WTC11 (cell line): ENCODE measurements around the gene ANKRD62. TPM values are rescaled to one million over a fixed set of nuclear protein-coding genes. Genes with fewer than 3 reads are reported as not detected.

Experiments used
- ATAC-seq: fragments of 200-7000 bp; cut with Tn5 transposase; 2 replicates; pipeline ENCODE4 v1.10.0; 2021; ENCODE audit warnings: mild to moderate bottlenecking, moderate library complexity
- CTCF ChIA-PET: fragments of 300-600 bp; sonication (Branson Sonifier 250); formaldehyde crosslinking; loops from one replicate; lab custom pipeline; 2021; ENCODE audit warnings: antibody characterized with exemption; lab: Charles Lee
- POLR2A ChIA-PET: fragments of 350-600 bp; sonication (Branson Sonifier 250); formaldehyde crosslinking; loops from one replicate; lab custom pipeline; 2021; ENCODE audit warnings: antibody characterized with exemption; lab: Charles Lee
- DNase-seq: peaks from one replicate; pipeline ENCODE4 v3.0.0; 2021; ENCODE audit warnings: low spot score
- H3K27ac Mint-ChIP-seq: 2 replicates; pipeline ENCODE4 v1.8.0; 2021; ENCODE audit warnings: mixed read lengths
- H3K27me3 Mint-ChIP-seq: 2 replicates; pipeline ENCODE4 v1.8.0; 2021; ENCODE audit warnings: low read depth, mild to moderate bottlenecking, moderate library complexity, mixed read lengths
- H3K36me3 Mint-ChIP-seq: 2 replicates; pipeline ENCODE4 v1.8.0; 2021; ENCODE audit warnings: mixed read lengths
- H3K4me1 Mint-ChIP-seq: 2 replicates; pipeline ENCODE4 v1.8.0; 2022; ENCODE audit warnings: mixed read lengths
- H3K4me3 Mint-ChIP-seq: 2 replicates; pipeline ENCODE4 v1.8.0; 2021; ENCODE audit warnings: mild to moderate bottlenecking, moderate library complexity, mixed read lengths
- H3K9me3 Mint-ChIP-seq: 2 replicates; pipeline ENCODE4 v1.8.0; 2021; ENCODE audit warnings: mixed read lengths
- ATF6 ChIP-seq: sonication (generic); formaldehyde crosslinking; IDR thresholded peaks from 2 replicates; pipeline ENCODE4 v1.8.1; 2023; ENCODE audit warnings: mild to moderate bottlenecking, missing genetic modification reagents
- CREM ChIP-seq: sonication (generic); formaldehyde crosslinking; IDR thresholded peaks from 2 replicates; pipeline ENCODE4 v1.8.1; 2022; ENCODE audit warnings: mild to moderate bottlenecking, missing genetic modification reagents, moderate library complexity
- CTCF ChIP-seq: fragments of 200-600 bp; IDR thresholded peaks from 2 replicates; pipeline ENCODE4 v1.8.0; 2022; ENCODE audit warnings: antibody characterized with exemption
- ESRRA ChIP-seq: sonication (generic); formaldehyde crosslinking; IDR thresholded peaks from 2 replicates; pipeline ENCODE4 v1.8.1; 2022; ENCODE audit warnings: mild to moderate bottlenecking, missing genetic modification reagents, borderline replicate concordance
- HMGA2 ChIP-seq: fragments of 250-450 bp; sonication (Bioruptor Pico); IDR thresholded peaks from 2 replicates; pipeline ENCODE4 v1.4.0; 2021; ENCODE audit warnings: mild to moderate bottlenecking, moderate library complexity
- STAT6 ChIP-seq: sonication (generic); formaldehyde crosslinking; conservative IDR thresholded peaks from 2 replicates; pipeline ENCODE4 v1.8.1; 2023; ENCODE audit warnings: mild to moderate bottlenecking, low read depth, missing genetic modification reagents, moderate library complexity
- TCF7 ChIP-seq: sonication (generic); formaldehyde crosslinking; IDR thresholded peaks from 2 replicates; pipeline ENCODE4 v1.8.0; 2022; ENCODE audit warnings: mild to moderate bottlenecking, low read depth, missing genetic modification reagents, moderate library complexity
- TEAD1 ChIP-seq: sonication (generic); formaldehyde crosslinking; IDR thresholded peaks from 2 replicates; pipeline ENCODE4 v1.8.0; 2022; ENCODE audit warnings: mild to moderate bottlenecking, missing genetic modification reagents
- ZBTB21 ChIP-seq: sonication (generic); formaldehyde crosslinking; IDR thresholded peaks from 2 replicates; pipeline ENCODE4 v1.8.1; 2023; ENCODE audit warnings: mild to moderate bottlenecking, missing genetic modification reagents, borderline replicate concordance
- ZNF138 ChIP-seq: sonication (generic); formaldehyde crosslinking; conservative IDR thresholded peaks from 2 replicates; pipeline ENCODE4 v1.8.1; 2022; ENCODE audit warnings: mild to moderate bottlenecking, moderate library complexity, missing genetic modification reagents
- ZNF317 ChIP-seq: sonication (generic); formaldehyde crosslinking; IDR thresholded peaks from 2 replicates; pipeline ENCODE4 v1.8.1; 2023; ENCODE audit warnings: low read depth, mild to moderate bottlenecking, moderate library complexity, missing genetic modification reagents, borderline replicate concordance
- ZNF512 ChIP-seq: sonication (generic); formaldehyde crosslinking; IDR thresholded peaks from 2 replicates; pipeline ENCODE4 v1.8.1; 2022; ENCODE audit warnings: missing genetic modification reagents, borderline replicate concordance
- ZNF671 ChIP-seq: fragments of 250-450 bp; sonication (Bioruptor Pico); IDR thresholded peaks from 2 replicates; pipeline ENCODE4 v1.8.0; 2021; ENCODE audit warnings: mild to moderate bottlenecking
- total RNA-seq: library from RNA; stranded (reverse); gene quantifications from 3 replicates; pipeline ENCODE4 v1.2.3, GENCODE V29; 2021
- TF ChIP-seq, protein P1 (sequence below): sonication (generic); formaldehyde crosslinking; IDR thresholded peaks from 2 replicates; pipeline ENCODE4 v1.8.1; 2022; ENCODE audit warnings: mild to moderate bottlenecking, missing genetic modification reagents, moderate library complexity, borderline replicate concordance

ANKRD62 gene
- total RNA-seq, 1 experiment from 2014 or later = not detected

GRCh38 chr18:12087471-12088025 is 6.1 kb upstream of the ANKRD62 start:
- Mint-ChIP-seq H3K27me3 (no peaks in the 10 kb centered on the region), H3K36me3 (no peaks in the 10 kb centered on the region), H3K4me3 (no peak overlapping the region), H3K27ac (peak overlapping the region; percentile 70), H3K4me1 (no peaks in the 10 kb centered on the region), H3K9me3 (no peaks in the 10 kb centered on the region)
- ChIA-PET CTCF (no interaction called here), POLR2A (no interaction called here)
- TF ChIP-seq CTCF (no peak), TCF7 (CRISPR knock-in tag) (no peak), STAT6 (CRISPR knock-in tag) (no peak), HMGA2 (no peak), TEAD1 (CRISPR knock-in tag) (no peak), ESRRA (no peak), CREM (CRISPR knock-in tag) (no peak), ZNF317 (CRISPR knock-in tag) (no peak), ZNF512 (CRISPR knock-in tag) (no peak), ZNF671 (CRISPR knock-in tag) (no peak), ZNF138 (no peak), ATF6 (CRISPR knock-in tag) (no peak)
- TF ChIP-seq, protein P1, sequence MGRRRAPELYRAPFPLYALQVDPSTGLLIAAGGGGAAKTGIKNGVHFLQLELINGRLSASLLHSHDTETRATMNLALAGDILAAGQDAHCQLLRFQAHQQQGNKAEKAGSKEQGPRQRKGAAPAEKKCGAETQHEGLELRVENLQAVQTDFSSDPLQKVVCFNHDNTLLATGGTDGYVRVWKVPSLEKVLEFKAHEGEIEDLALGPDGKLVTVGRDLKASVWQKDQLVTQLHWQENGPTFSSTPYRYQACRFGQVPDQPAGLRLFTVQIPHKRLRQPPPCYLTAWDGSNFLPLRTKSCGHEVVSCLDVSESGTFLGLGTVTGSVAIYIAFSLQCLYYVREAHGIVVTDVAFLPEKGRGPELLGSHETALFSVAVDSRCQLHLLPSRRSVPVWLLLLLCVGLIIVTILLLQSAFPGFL (CRISPR knock-in tag) = no peak
- no peak for ATAC-seq
- no peak for DNase-seq

DNA sequence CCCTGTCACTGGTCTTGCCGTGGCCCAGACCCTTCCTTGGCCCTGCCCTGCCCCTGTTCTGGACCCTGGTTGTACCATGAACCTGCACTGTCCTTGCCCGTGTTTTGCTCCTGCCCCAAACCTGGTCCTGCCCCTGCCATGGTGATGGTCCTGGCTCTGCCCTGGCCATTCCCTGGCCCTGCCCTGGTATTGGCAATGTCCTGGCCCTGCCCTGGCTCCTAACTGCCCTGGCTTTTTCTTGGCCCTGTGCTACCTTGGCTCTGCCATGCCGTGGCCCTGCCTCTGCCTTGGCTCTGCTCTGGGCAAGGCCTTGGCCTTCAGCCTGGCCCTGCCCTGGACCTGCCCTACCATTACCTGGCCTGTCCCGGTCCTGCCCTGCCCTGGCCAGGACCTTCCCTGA is 5.5 kb upstream of the ANKRD62 start:
- H3K27me3 Mint-ChIP-seq = no peaks in the 10 kb centered on the region
- ATAC-seq (no peak), DNase-seq (no peak)
- no peaks in the 10 kb centered on the region for H3K9me3 Mint-ChIP-seq
- no peaks in the 10 kb centered on the region for H3K4me1 Mint-ChIP-seq
- ChIA-PET POLR2A (no interaction called here), CTCF (no interaction called here)
- H3K36me3 Mint-ChIP-seq = no peaks in the 10 kb centered on the region
- H3K27ac Mint-ChIP-seq = peak overlapping the region; percentile 49; the same call in 1 of the 2 replicates
- no peak overlapping the region for H3K4me3 Mint-ChIP-seq
- TF ChIP-seq ZBTB21 (CRISPR knock-in tag) (0 out of 2 replicates have a peak, but pooled peaks have one; percentile 26), ZNF671 (CRISPR knock-in tag) (no peak)
- TF ChIP-seq, all 79 proteins: peak for 1
